GM19351 (cell line): ENCODE results near the gene ATP12A.

Experiments
- ATAC-seq: cut with Tn5 transposase; IDR thresholded peaks from one replicate; pipeline ENCODE4 v1.9.1; 2021; ENCODE audit warnings: mild to moderate bottlenecking, moderate library complexity; ENCODE audit not compliant: unreplicated experiment

ATP12A gene

DNA sequence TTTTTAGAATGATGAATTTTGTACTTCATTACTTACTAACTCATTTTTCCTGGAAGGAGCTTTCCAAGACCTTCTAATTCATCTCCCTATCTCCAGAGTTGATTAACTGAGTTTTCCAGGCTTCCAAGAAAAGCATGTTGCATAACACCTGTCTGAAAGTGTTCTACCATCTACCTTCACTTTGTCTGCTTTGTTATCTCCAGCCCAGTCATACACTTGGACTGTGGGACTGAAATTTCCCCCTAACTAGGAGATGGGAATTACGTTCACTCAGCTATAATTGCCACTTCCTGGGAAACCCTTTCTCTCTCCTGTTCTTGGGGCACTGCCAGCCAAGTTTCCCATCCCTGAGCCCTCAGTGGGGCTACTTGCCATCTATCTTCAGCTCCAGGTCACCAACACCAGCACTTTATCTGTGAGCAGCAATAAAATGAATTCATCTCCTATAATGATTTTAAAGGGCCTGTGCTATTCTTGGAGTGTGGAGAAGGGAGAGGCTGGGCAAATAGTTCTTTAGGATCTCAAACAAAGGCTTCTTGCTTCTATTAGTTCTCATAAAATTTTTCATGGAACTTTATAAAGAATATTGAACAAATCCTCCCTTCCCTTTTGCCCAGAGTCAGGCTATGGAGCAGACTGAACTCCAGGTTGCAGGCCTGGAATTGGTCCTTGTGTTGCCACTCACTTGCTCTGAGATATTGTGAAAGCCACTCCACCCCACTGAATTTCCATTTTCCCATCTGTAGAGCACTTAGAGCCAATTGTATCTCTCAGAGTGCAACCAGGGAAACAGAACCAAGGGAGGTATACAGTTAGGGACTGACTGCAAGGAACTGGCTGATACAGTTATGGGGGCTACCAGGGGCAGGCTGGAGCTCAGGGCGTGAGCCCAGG, 17.8 kb upstream of the ATP12A start:
- no peak for ATAC-seq

DNA sequence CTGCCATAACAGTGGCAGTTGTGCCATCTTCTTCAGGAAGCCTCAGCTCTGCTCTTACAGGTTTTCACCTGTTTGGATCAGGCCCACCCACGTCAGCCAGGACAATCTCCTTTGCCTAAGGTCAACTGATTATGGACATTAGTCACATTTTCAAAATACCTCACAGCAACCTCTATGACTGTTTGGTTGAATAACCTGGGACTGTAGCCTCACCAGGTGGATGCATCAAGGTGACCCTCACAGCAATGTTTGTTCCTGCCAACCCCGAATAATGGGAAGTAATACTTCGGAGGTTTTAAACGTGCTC, 17.2 kb upstream of the ATP12A start:
- no peak for ATAC-seq

DNA sequence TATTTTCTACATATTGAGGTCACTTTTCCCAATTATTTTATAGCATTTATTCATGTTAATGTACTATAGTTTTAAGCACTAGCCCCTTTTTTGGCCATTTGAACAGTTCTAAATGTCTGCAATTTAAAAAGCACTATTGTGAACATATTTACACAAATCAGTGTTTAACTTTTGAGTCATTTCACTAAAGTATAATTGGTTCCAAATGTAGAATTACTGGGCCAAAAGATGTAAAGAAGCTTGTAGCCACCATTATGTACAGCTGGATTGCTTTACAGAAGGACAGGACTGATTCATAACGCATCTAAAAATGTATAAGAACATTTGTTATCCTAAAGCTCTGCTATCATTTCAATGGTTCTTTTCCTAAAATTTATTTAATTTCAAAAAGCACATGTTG, 16.6 kb upstream of the ATP12A start:
- ATAC-seq: no peak

- no peak for ATAC-seq
Measured at GRCh38 chr13:24664726-24665409, 15.3 kb upstream of the ATP12A start.

DNA sequence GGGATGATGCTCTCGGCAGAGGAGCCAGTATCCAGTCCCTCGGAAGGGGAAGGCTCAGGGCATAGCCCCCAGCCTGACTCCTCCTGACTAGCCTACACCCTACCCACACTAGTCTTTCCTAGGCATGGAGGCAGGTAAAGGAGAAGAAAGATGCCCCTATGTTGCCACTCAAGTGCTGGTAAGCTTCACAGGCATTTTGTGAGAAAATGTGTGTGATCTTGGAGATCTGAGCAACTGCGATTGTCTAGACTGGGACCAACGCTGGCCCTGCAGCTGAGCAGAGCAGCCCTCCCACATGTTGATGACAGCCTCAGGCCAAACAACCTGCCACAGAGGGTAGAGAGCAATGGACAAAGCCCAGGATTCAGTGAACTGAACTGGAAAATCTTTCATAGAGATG, 11.7 kb upstream of the ATP12A start:
- no peak for ATAC-seq

DNA sequence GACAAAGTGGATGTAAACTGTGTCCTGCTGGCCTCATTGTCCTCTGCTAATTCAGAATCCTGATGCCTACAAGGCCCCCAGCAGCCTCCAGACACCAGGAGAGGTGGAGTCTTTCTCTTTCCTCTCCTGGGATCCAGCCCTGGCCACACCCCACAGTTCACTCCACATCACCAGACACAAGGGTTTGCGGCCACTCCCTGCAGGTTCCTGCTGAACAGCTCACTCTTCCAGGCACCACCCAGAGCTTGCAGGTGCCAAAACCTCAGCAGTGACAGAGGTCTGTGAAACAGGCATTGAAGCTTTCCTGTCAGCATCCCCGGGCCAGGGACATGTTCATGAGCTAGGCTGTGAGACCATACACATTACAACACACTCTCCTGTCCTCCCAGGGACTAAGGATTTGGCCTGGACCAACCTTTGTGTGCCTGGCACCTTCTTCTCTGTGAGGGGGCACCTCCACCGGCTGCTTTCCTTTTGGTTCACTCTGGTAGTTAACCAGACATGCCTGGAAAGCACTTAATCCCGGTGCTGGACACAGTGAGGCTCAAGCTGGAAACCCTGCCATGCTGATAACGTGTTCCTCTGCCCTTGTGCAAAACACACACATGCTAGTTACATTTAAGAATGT, 11.1 kb upstream of the ATP12A start:
- ATAC-seq: no peak

DNA sequence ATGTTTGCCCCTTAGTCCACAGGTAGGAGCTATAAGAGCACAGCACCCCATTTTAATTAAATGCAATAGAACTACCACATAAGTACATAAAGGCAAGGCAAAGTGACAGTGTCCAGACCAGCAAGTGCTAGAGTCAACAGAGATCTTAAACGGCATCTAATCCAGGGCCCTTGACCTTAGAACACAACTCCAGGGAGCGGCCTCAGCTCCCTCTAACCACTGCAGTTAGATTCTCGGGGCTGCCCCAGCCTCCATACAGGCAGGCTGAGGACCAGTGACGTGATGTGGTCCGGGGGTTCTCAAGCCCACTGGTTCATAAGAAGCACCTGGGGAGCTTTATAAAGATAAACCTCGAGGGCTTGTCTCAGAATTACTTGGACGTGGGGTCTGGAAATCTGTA, 10.0 kb upstream of the ATP12A start:
- no peak for ATAC-seq

GRCh38 chr13:24670961-24671381, 9.2 kb upstream of the ATP12A start:
- ATAC-seq: no peak

GRCh38 chr13:24671386-24672113, 8.7 kb upstream of the ATP12A start:
- no peak for ATAC-seq

DNA sequence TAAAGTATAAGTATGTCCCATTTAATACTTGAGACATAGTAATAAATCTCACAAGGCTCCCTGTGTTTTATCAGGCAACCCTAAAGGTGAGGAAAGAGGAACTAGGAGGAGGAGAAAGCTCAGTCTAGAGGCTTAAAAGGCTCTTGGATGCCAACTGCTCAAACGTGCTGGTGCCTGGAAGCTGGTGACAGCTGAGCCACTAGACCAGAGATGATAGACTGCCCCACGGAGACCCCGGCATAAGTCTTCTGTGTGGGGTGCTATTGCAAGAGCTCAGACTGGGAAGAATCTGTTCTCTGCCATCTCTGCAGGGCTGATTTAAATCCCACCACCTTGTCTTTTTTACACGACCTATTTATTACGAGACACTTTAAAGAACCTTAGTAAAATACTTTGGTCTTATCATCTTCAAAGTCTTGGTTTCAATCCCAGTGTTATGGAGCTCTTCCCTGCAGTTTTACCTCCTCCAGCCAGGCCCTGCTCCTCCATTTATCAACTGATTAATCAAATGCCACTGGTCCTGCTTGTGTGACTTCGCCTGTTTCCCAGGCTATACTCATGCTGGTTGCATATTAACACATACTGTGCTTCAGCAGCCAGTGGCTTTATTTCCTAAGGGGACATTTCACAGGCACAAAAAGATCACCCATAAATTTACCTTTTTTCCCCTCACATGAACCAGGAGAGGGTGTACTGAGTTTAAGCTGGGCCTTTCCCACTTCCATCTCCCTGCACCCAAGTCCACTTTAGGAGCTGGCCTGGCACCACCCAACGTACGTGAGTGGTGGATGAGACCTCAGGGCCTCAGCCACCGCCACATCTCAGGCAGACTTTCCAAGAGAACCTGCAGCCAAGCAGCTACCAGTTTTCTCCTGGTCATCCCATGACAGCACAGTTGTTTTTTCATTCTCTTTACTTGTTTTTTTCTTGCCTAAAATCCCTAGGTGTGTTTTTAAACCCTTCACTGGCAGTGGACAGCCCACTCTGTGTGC, 7.8 kb upstream of the ATP12A start:
- no peak for ATAC-seq

DNA sequence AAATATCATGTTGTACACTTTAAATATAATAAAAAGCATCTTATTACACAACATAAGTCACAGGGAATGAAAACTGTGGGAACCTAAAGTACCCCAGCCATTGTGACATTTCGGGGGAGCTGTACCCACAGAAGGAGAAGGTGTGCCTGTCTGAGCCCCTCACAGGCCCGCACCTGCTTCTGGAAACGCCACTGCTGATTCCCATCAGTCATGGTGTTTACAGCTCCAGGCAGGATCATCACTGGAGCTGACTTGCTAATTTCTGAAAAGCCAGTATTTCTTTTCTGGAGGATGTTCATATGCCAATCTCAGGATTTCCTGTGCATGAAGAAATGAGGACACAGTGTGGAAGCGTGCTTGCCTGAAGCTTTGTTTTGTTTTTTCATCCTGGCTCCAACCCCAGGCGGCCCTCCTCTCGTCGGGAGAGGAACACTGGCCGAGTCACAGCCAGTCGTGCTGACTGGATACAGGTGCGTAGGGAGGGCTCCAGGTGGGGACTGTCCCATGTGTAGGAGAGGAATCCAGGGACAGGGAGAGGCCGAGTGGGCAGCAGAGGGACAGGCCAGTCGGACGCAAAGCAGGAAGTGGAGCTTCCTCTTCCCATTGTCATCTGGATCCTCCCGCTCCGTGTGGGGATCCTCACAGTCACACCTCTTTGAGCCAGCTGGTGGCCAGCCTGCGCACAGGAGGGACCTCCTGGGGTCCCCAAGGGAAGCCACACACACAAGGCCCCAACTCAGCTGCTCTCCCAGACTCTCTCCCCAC, 4.2 kb upstream of the ATP12A start:
- no peak for ATAC-seq

DNA sequence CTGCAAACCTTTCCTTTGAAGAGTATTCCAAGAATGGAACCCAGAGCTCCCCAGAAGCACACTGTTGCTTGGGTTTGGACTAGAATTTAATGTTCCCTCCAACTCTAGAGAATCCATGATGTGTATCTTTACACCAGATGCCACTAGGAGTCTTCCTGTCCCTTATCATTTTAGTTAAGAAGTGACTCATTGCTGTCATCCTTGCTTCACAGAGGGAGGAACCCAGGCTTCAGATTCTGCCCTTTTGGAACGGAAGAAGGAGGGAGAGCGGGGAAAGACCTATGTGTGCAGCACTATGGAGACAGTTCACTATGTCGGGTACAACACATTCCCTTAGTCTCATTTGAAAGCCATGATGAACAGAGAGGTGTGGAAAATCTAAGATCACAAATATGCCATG, 2.1 kb upstream of the ATP12A start:
- ATAC-seq: no peak

DNA sequence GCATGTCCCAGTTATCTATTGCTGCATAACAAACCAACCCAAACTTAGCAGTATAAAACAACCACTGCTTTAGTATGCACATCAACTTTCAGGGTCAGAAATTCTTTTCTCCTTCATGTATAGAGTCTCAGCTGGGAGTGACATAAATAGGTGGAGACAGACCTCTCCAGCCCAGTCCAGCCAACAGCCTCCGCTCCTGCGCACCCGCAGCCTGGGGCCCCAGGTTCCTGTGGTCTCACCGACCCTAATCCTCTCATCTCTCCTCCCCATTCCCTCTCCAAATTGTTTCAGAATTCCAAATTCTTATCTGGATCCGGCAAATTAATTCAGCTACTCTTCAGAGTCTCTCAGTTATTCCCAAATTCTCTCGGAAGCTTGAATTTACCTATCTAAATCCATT, 522 bp upstream of the ATP12A start:
- no peak for ATAC-seq

- no peak for ATAC-seq
Measured at GRCh38 chr13:24680921-24681604, 855 bp downstream of the ATP12A start.

GRCh38 chr13:24681930-24682329, 1.7 kb downstream of the ATP12A start:
- ATAC-seq: no peak

GRCh38 chr13:24682353-24682752, 2.1 kb downstream of the ATP12A start:
- ATAC-seq: no peak

- no peak for ATAC-seq
Measured at GRCh38 chr13:24683351-24683750, 3.1 kb downstream of the ATP12A start.

- ATAC-seq: peak; percentile 54
Measured at GRCh38 chr13:24683838-24684599, 3.8 kb downstream of the ATP12A start.
